Fibroblast of skin of left quadriceps (primary cell): Measurements from ENCODE around the gene LHFPL2.
"Not testable (repeated sequence)": the region's sequence is repeated elsewhere in the genome, so short reads cannot be mapped to it uniquely, and the experiment has no call there.

Experiments
- DNase-seq, 2 experiments: peaks; one replicate each; pipeline ENCODE4 v3.0.0-alpha.2; 2013; ENCODE audit warnings: low read depth in 2 of 2

Gene LHFPL2

DNA sequence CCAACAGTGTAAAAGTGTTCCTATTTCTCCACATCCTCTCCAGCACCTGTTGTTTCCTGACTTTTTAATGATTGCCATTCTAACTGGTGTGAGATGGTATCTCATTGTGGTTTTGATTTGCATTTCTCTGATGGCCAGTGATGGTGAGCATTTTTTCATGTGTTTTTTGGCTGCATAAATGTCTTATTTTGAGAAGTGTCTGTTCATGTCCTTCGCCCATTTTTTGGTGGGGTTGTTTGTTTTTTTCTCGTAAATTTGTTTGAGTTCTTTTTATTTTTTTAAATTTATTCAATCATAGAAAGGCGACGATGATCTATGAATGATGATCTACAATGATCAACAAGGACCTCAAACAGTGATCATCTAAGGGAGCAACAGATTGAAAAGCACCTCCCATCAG lies 28.5 kb downstream of the LHFPL2 start:
- not testable (repeated sequence) for DNase-seq

GRCh38 chr5:78618303-78618702 lies 30.3 kb downstream of the LHFPL2 start:
- DNase-seq, result no peak

DNA sequence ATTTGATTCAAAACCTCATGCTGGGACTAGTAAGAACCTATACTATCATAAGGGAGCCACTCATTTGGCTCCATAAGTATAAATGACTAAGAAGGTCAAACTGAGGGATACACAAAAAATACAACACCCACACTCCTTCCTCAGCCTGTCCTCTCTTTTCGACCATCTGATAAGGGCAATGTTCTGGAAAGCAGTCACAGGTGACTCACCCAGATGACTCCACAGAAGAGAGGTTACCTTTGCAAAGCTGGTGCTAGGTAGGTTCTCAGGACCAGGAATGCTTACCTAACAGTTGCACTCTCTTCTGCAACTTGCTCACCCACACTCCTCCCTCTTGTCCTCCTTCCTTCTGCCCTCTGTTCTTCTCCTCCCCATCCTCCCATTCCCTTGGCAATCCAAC lies 32.9 kb downstream of the LHFPL2 start:
- DNase-seq, result no peak

DNA sequence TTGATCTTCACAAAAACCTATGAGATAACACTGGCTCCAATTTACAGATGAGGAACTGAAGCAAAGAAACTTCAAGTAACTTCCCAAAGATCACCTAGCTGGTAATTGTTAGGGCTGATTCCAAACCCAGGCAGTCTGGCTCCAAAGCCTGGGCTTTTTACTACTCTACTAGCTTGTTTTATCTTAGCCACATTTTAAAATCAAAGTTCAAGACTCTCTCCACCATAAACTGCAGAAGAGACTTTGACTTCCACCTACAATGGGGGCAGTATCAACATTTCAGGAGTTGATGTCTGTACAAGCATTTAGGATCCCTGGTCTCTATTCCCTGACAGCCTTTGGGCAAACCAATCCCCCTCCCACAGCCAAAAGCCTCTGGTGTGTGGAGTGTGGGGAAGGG lies 33.8 kb downstream of the LHFPL2 start:
- DNase-seq, result no peak

DNA sequence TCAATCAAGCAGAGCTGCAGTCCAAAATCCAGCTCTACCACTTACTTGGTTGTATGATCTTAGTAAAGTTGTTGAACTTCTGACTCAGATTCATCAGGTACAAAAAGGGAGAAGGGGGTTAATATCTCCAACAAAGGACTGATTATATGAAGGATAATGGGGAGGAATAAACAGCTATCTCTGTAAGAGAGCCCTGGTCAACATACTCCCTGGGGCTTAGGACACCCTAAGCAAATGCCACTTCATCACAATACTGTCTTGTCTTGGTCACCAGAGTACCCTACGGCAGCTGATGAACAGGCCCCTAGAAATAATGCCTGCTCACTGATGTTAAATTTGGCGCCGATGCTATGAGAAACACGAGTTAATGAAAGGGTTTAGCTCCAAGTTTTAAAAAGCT lies 34.8 kb downstream of the LHFPL2 start:
- no peak for DNase-seq

GRCh38 chr5:78613151-78613533 lies 35.4 kb downstream of the LHFPL2 start:
- no peak for DNase-seq

DNA sequence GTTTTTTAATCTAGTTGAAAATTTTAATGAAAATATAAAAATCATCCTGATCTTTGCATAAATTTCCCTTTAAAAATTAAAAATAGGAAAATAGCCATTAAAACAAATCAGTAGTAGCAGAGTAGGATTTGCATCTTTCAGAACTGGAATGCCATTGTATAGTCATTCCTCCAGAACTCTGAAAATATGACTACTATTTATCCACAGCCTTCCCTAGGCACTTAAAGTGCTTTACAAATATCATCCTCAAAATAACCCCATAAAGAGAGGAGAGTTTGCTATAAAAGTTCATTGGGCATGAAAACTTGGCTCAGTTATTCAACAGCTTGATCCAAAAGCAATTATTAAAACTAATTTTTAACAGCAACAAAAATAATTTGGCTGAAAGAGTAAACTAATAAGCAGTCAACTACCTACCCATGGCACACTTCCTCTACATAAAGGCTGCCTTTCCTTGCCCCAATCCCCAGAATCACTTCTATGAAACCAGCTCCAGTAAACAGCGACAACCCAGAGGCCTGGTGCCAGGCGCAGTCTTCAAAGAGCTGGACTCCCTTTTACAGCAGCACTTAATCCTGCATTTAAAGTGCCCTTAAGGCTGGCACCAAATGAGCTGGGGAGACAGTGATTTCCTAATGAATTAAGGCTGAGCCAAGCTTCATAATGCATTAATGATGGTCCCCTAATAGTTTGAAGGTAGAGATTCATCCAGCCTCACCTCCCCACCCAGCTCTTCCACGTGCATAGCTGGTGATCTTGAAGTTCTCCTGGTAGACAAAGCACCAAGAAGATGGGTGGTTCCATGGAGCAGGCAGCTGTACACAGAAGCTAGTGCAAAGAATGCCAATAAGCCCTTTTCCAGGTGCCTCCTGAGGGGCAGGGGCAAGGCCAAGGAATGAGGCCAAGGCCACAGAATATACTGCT lies 36.1 kb downstream of the LHFPL2 start:
- no peak for DNase-seq

GRCh38 chr5:78611126-78611605 lies 37.4 kb downstream of the LHFPL2 start:
- no peak for DNase-seq

- DNase-seq, result no peak
These were observed 37.9 kb downstream of the LHFPL2 start for GRCh38 chr5:78610636-78611035.

DNA sequence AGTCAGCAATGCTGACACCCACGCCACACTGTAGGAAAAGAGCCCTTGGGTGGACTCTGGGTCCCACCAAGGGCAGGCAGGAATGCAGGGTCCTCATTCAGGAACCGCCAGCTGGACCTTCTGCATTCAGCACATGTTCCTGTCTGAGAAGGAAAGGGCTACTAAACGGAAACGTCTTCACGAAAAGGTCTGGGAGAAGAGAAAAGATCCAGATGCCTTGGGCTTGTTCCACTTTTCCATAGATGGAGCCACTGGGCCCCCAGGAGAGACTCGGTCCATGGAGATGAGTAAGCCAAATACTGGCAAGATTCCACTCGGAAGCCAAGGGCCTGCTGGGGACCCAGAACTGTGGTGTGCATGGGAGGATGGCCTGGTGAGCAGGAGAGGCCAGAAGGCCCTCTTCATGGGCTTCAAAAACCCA lies 38.4 kb downstream of the LHFPL2 start:
- peak in 1 of 2 experiments; percentile 44 for DNase-seq

DNA sequence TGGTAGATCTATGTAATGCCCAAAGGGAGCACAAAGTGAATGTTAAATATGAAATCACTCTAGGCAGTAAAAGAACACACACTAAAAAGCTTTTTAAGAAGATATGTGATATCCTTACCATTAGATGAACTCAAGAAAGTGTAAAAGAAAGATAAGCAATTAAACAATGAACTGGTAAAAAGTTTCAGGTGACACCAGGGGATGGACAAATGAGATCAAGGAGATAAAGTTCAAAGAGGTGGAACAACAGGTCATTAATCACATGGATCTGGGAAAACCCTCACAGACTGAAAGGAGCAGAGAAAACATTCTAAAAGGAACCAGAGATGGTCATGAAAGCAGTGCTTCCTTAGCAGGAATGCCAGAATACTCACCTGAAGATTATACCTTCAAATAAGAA lies 40.7 kb downstream of the LHFPL2 start:
- DNase-seq, result no peak

DNA sequence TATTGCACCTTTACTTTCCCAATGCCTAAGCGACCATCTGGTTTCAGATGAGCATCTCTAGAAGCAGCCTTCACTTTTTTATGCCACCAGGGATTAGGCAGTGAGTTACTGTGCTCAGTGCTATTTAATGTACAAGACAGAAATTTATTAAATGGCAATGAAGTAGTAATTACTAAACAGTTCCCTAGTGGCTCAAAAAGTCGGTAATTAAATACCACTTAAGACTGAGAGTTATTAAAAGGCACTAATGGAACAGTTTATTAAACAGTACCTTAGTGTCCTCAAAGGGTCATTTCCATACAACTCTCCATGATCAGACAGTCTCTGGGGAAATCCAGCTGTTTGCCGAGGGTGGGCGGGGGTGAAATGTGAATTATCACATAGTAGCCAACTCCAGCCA lies 42.3 kb downstream of the LHFPL2 start:
- DNase-seq, result no peak

DNA sequence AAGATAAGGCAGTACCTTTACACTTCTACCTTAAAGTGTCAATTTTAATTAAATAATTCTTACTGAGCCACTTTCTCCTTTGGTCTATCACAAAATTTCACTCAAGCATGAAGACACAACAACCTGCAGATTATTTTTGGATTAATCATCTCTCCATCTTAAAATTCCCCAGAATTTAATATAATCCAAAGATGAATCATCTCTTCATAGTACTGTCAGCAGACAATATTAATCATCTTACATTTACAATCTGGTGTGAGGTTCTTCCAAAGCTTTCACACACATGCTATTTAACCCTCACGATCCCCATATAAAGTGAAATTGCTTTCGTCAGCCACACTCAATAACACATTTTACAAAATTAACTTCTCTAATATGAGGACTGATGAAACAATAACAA lies 43.0 kb downstream of the LHFPL2 start:
- DNase-seq, result no peak

DNA sequence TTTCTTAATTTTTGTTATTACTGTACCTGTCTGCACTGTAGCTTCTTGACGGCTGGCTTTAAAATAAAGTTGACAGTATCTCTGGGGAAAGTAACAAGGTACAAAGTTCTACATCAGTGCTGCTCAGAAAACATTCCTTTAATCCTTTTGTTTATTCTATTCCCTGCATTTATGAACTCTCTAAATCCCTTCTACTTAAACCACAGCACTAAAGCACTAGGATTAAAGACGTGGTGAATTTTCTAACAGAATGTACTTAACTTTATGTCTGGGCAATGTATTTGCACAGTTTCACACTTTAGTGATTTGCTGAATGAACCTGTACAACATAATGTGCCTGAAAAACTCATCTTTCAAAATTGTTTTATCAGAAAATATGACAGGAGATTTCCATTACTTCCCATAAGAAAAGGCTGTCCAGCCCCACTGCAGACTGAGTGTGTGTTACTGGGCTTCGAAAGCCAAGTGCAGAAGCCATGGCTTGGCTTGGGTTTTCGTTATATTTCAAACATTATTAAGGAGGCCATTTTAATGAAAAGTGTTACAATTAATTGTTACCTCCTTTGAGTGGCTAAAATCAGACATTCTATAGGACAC lies 43.8 kb downstream of the LHFPL2 start:
- DNase-seq, result no peak

DNA sequence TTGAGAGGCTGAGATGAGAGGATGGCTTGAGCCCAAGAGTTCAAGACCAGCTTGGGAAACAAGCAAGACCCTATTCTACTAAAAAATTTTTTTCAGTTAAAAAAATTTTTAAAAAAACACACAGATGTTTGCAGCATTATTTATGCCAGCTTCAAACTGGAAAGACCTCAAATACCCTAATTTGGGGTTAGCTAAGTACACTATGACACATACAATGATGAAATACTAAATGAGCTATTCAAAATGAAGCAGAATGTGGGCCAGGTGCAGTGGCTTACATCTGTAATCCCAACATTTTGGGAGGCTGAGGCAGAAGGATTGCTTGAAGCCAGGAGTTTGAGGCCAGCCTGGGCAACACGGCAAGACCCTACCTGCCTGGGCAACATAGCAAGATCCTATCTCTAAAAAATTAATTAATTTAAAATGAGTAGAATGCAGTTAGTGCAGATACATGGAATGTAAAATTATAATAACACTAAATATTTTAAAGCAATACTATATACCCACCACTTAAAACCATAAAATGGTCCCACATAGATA lies 44.9 kb downstream of the LHFPL2 start:
- DNase-seq, result no peak

DNA sequence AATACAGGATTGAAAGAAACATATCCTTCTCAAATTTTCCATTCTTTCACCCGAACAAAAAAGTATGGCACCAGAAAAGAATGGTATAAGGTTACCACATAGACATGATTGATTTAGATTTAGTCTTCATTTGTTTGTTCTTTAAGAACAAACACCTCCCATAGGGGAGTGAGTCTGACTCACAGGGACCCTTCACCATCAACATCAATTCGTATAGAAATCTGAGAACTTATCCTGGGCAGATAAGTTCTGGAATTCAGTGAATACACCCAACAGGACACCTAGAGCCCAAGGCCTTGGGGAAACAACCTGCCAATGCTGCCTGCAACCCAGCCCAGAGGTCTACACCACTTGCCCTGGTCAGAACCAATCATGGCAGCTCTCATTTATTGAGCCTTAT lies 46.2 kb downstream of the LHFPL2 start:
- DNase-seq, result no peak

- peak in 1 of 2 experiments; percentile 39 for DNase-seq
These were observed 46.8 kb downstream of the LHFPL2 start for GRCh38 chr5:78601559-78602314.

DNA sequence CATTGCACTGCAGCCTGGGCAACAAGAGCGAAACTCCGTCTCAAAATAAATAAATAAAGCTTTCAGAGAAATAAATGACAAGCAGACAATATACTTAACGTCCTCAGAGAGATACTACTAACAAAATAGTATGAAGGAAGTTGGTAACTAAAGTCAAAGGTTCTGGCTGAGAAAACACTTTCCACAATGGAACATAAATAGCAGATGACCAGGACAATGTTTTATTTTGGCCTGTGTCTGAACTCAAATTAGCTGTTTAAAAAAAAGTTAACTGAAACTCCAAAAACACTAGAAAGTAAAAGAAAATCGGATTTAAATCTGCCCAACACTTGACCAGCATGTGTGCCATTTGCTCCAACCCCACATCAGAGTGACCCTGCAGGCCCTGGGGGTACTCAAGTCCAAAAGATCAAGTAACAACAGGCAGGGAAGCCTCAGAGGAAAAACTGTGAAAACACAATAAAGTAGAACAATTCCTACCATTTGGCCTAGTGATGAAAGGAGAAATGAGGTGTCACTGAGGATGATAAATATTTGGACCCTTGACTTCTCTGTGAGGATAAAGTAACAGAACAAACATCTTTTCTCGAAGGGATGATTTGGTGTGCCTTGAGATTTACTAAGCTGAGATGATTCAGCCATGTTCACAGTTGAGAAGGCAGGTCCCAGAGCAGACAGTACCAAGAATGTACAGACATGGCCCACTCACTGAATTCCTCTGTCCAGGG lies 47.7 kb downstream of the LHFPL2 start:
- peak; percentile 58 to 66 for DNase-seq

DNA sequence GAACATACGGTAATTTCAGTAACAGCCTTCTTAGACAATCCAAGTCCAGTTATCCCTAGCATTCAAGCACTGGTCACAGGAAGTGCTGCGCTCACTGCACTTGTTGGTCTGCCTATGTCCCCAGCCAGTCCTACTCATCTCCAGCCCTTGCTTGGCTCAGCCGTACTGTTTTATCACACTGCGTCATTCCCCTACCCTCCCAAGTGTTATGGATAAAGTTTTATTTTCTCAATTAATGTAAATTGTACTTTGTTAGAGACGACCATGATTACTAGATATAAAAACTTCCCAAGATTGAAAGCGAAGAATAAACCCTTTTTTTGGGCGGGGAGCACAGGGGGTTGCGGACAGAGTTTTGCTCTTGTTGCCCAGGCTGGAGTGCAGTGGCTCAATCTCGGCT lies 49.6 kb downstream of the LHFPL2 start:
- no peak for DNase-seq

- DNase-seq, result no peak
These were observed 50.6 kb downstream of the LHFPL2 start for GRCh38 chr5:78597974-78598371.
